ENCODE measurements around the gene RYR2.
"Not testable (repeated sequence)": the region's sequence is repeated elsewhere in the genome, so short reads cannot be mapped to it uniquely, and the experiment has no call there.

The RYR2 gene

GRCh38 chr1:237814319-237814924 lies 772.4 kb downstream of the RYR2 start:
- in situ Hi-C loops (cut with MboI; ENCODE audit: low sequenced_read_pairs) = no loop called here

- in situ Hi-C loops (cut with MboI; ENCODE audit: low sequenced_read_pairs) = no loop called here
These were observed 775.3 kb downstream of the RYR2 start for GRCh38 chr1:237817277-237817676.

- in situ Hi-C loops (cut with MboI; ENCODE audit: low sequenced_read_pairs) = not testable (repeated sequence)
These were observed 778.6 kb downstream of the RYR2 start for GRCh38 chr1:237820634-237821033.

GRCh38 chr1:237832858-237833257 lies 790.9 kb downstream of the RYR2 start:
- in situ Hi-C loops (cut with MboI; ENCODE audit: low sequenced_read_pairs) = no loop called here

- in situ Hi-C loops (cut with MboI; ENCODE audit: low sequenced_read_pairs) = no loop called here
These were observed 792.1 kb downstream of the RYR2 start for GRCh38 chr1:237834048-237834447.

- in situ Hi-C loops (cut with MboI; ENCODE audit: low sequenced_read_pairs) = no loop called here
These were observed 792.5 kb downstream of the RYR2 start for GRCh38 chr1:237834461-237834860.

- in situ Hi-C loops (cut with MboI; ENCODE audit: low sequenced_read_pairs) = no loop called here
These were observed 796.3 kb downstream of the RYR2 start for GRCh38 chr1:237838320-237838719.

- in situ Hi-C loops (cut with MboI; ENCODE audit: low sequenced_read_pairs) = no loop called here
These were observed 797.0 kb downstream of the RYR2 start for GRCh38 chr1:237838904-237839534.

GRCh38 chr1:237841485-237841884 lies 799.5 kb downstream of the RYR2 start:
- in situ Hi-C loops (cut with MboI; ENCODE audit: low sequenced_read_pairs) = no loop called here

GRCh38 chr1:237843516-237843915 lies 801.5 kb downstream of the RYR2 start:
- in situ Hi-C loops (cut with MboI; ENCODE audit: low sequenced_read_pairs) = not testable (repeated sequence)

- in situ Hi-C loops (cut with MboI; ENCODE audit: low sequenced_read_pairs) = no loop called here
These were observed 809.3 kb downstream of the RYR2 start for GRCh38 chr1:237851210-237851845.

- in situ Hi-C loops (cut with MboI; ENCODE audit: low sequenced_read_pairs) = no loop called here
These were observed 810.4 kb downstream of the RYR2 start for GRCh38 chr1:237852342-237852741.

GRCh38 chr1:237857455-237857854 lies 815.5 kb downstream of the RYR2 start:
- in situ Hi-C loops (cut with MboI; ENCODE audit: low sequenced_read_pairs) = no loop called here

- in situ Hi-C loops (cut with MboI; ENCODE audit: low sequenced_read_pairs) = no loop called here
These were observed 817.0 kb downstream of the RYR2 start for GRCh38 chr1:237858992-237859391.

- in situ Hi-C loops (cut with MboI; ENCODE audit: low sequenced_read_pairs) = no loop called here
These were observed 820.0 kb downstream of the RYR2 start for GRCh38 chr1:237861944-237862343.

- in situ Hi-C loops (cut with MboI; ENCODE audit: low sequenced_read_pairs) = no loop called here
These were observed 821.2 kb downstream of the RYR2 start for GRCh38 chr1:237863234-237863633.

- in situ Hi-C loops (cut with MboI; ENCODE audit: low sequenced_read_pairs) = no loop called here
These were observed 822.6 kb downstream of the RYR2 start for GRCh38 chr1:237864338-237865244.

- in situ Hi-C loops (cut with MboI; ENCODE audit: low sequenced_read_pairs) = no loop called here
These were observed 825.5 kb downstream of the RYR2 start for GRCh38 chr1:237867380-237867888.

GRCh38 chr1:237868817-237869600 lies 827.0 kb downstream of the RYR2 start:
- in situ Hi-C loops (cut with MboI; ENCODE audit: low sequenced_read_pairs) = no loop called here

- in situ Hi-C loops (cut with MboI; ENCODE audit: low sequenced_read_pairs) = no loop called here
These were observed 831.7 kb downstream of the RYR2 start for GRCh38 chr1:237873487-237874211.

Data from hTERT RPE-1 (cell line).